C4-2B (cell line): ENCODE data around the gene ST6GALNAC2.
"Not testable (repeated sequence)": the region's sequence is repeated elsewhere in the genome, so short reads cannot be mapped to it uniquely, and the experiment has no call there.

Experiments
- H3K27ac ChIP-seq: fragments of 450-650 bp; 2 replicates; pipeline ENCODE4 v1.5.1; 2017
- CTCF ChIP-seq: fragments of 450-650 bp; conservative IDR thresholded peaks from 2 replicates; pipeline ENCODE4 v1.5.1; 2017; ENCODE audit warnings: mild to moderate bottlenecking
- ZFX ChIP-seq: fragments of 450-650 bp; IDR thresholded peaks from 2 replicates; pipeline ENCODE4 v1.6.1; 2017

Gene ST6GALNAC2

GRCh38 chr17:76534831-76535732 lies 50.6 kb downstream of the ST6GALNAC2 start:
- TF ChIP-seq ZFX: no peak
- no peak for TF ChIP-seq CTCF
- no peak overlapping the region for H3K27ac ChIP-seq

GRCh38 chr17:76533640-76534359 lies 51.9 kb downstream of the ST6GALNAC2 start:
- not testable (repeated sequence) for H3K27ac ChIP-seq

- TF ChIP-seq CTCF (no peak), ZFX (no peak)
- no peak overlapping the region for H3K27ac ChIP-seq
Observed at GRCh38 chr17:76532072-76532651, 53.5 kb downstream of the ST6GALNAC2 start.

- H3K27ac ChIP-seq: no peak overlapping the region
Observed at GRCh38 chr17:76531486-76532038, 54.1 kb downstream of the ST6GALNAC2 start.

GRCh38 chr17:76530811-76531485 lies 54.7 kb downstream of the ST6GALNAC2 start:
- no peak for TF ChIP-seq CTCF
- TF ChIP-seq ZFX: no peak
- H3K27ac ChIP-seq: no peak overlapping the region

More at GRCh38 chr17:76531486-76532038, 54.1 kb downstream of the ST6GALNAC2 start:
- TF ChIP-seq CTCF (no peak), ZFX (no peak)

- TF ChIP-seq ZFX (no peak), CTCF (no peak)
- H3K27ac ChIP-seq: no peak overlapping the region; the same call in 1 of the 2 replicates
Observed at GRCh38 chr17:76530095-76530723, 55.5 kb downstream of the ST6GALNAC2 start.
